SJCRH30 (cell line): ENCODE measurements around the gene RPS26. TPM values are rescaled to one million over a fixed set of nuclear protein-coding genes. Genes with fewer than 3 reads are reported as not detected.

ENCODE experiments used
- DNase-seq, 2 experiments: peaks; one replicate each; pipeline ENCODE4 v3.0.0-alpha.2; 2015 to 2020
- H3K27ac ChIP-seq: fragments of 250-450 bp; sonication (Bioruptor Pico); 2 replicates; pipeline ENCODE4 v1.5.1; 2020; ENCODE audit warnings: mild to moderate bottlenecking, moderate library complexity
- H3K27me3 ChIP-seq: fragments of 250-450 bp; sonication (Bioruptor Pico); 2 replicates; pipeline ENCODE4 v1.5.1; 2020; ENCODE audit warnings: mild to moderate bottlenecking, moderate library complexity
- H3K36me3 ChIP-seq: fragments of 250-450 bp; sonication (Bioruptor Pico); 2 replicates; pipeline ENCODE4 v1.5.1; 2020; ENCODE audit warnings: mild to moderate bottlenecking, moderate library complexity
- H3K4me1 ChIP-seq: fragments of 250-450 bp; sonication (Bioruptor Pico); 2 replicates; pipeline ENCODE4 v1.5.1; 2020; ENCODE audit warnings: mild to moderate bottlenecking, moderate library complexity
- H3K4me3 ChIP-seq: fragments of 250-450 bp; sonication (Bioruptor Pico); 2 replicates; pipeline ENCODE4 v1.5.1; 2020; ENCODE audit warnings: mild to moderate bottlenecking, moderate library complexity
- H3K9me3 ChIP-seq: fragments of 250-450 bp; sonication (Bioruptor Pico); replicated peaks from 2 replicates; pipeline ENCODE4 v1.5.1; 2020; ENCODE audit warnings: mild to moderate bottlenecking, moderate library complexity
- total RNA-seq: library from RNA; depleted of rRNA; stranded (reverse); fragments of >200 nt; shearing (Covaris generic); gene quantifications from 2 replicates; pipeline ENCODE4 v1.2.3, GENCODE V29; 2014

Gene RPS26
- total RNA-seq, 1 experiment from 2014 or later: 229 TPM

GRCh38 chr12:56078931-56079722 is 37.4 kb downstream of the RPS26 start:
- peak overlapping the region; percentile 97 for H3K27ac ChIP-seq
- peak overlapping the region; percentile 86 for H3K4me3 ChIP-seq
- DNase-seq: peak; percentile 95 to 97
- no peaks in the 10 kb centered on the region for H3K27me3 ChIP-seq
- no peaks in the 10 kb centered on the region for H3K9me3 ChIP-seq
- peaks cover 25% of the 10 kb centered on the region for H3K4me1 ChIP-seq
- H3K36me3 ChIP-seq: no peaks in the 10 kb centered on the region

- Histone ChIP-seq H3K4me3 (peak within 1 kb of the TSS; percentile 86), H3K27ac (peak within 1 kb of the TSS; percentile 97), H3K36me3 (peaks cover 3% of the 10 kb centered on the region; the same call in 1 of the 2 replicates), H3K27me3 (no peaks in the 10 kb centered on the region), H3K9me3 (no peaks in the 10 kb centered on the region), H3K4me1 (peaks cover 25% of the 10 kb centered on the region)
- DNase-seq: peak; percentile 87 to 90
Measured at GRCh38 chr12:56079723-56080555, 38.2 kb downstream of the RPS26 start, which contains the start of gene ERBB3. ERBB3 (plus strand) TSS chr12:56080165; CDS start chr12:56080301, 136 bp downstream.

GRCh38 chr12:56080556-56081138 is 38.9 kb downstream of the RPS26 start:
- DNase-seq: peak; percentile 27 to 34
- peak overlapping the region; percentile 86 for H3K4me3 ChIP-seq
- peaks cover 6% of the 10 kb centered on the region; the same call in 1 of the 2 replicates for H3K36me3 ChIP-seq
- H3K4me1 ChIP-seq: peaks cover 25% of the 10 kb centered on the region
- H3K27ac ChIP-seq: peak overlapping the region; percentile 97
- H3K9me3 ChIP-seq: no peaks in the 10 kb centered on the region
- no peaks in the 10 kb centered on the region for H3K27me3 ChIP-seq

- H3K36me3 ChIP-seq: peaks cover 6% of the 10 kb centered on the region; the same call in 1 of the 2 replicates
- H3K4me1 ChIP-seq: peaks cover 25% of the 10 kb centered on the region
- peak overlapping the region; percentile 18; the same call in 1 of the 2 replicates for H3K27ac ChIP-seq
- DNase-seq: peak; percentile 49 to 64
- H3K4me3 ChIP-seq: peak overlapping the region; percentile 86
- no peaks in the 10 kb centered on the region for H3K27me3 ChIP-seq
- no peaks in the 10 kb centered on the region for H3K9me3 ChIP-seq
Measured at GRCh38 chr12:56081393-56082347, 40.0 kb downstream of the RPS26 start.

GRCh38 chr12:56082382-56082781 is 40.7 kb downstream of the RPS26 start:
- DNase-seq: peak; percentile 52 to 68
- Histone ChIP-seq H3K36me3 (peaks cover 6% of the 10 kb centered on the region; the same call in 1 of the 2 replicates), H3K4me3 (no peak overlapping the region), H3K27me3 (no peaks in the 10 kb centered on the region), H3K27ac (no peak overlapping the region; the same call in 1 of the 2 replicates), H3K4me1 (peaks cover 25% of the 10 kb centered on the region), H3K9me3 (no peaks in the 10 kb centered on the region)

DNA sequence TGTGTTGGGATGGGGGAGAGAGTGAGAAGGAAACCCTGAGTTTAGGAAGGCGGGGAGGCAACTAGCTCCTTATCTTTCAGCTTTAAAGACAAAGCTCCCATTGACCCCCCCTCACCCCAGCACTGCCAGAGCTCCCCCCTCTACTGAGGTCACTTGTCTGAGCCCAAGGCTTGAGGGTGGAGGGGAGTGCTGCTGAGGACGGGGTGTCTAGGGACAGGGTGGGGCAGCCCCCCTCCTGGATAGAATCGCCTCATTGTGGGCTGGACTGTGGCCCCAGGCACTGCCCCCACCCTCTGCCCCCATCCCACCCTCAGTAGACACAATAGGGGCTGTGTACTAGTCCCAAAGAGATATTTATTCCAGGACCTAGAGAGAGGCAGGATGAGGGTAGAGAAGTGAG is 41.2 kb downstream of the RPS26 start:
- Histone ChIP-seq H3K4me1 (peaks cover 25% of the 10 kb centered on the region), H3K27me3 (no peaks in the 10 kb centered on the region), H3K4me3 (no peak overlapping the region), H3K9me3 (no peaks in the 10 kb centered on the region), H3K36me3 (peaks cover 6% of the 10 kb centered on the region; the same call in 1 of the 2 replicates), H3K27ac (no peak overlapping the region)
- peak; percentile 11 to 27 for DNase-seq

DNA sequence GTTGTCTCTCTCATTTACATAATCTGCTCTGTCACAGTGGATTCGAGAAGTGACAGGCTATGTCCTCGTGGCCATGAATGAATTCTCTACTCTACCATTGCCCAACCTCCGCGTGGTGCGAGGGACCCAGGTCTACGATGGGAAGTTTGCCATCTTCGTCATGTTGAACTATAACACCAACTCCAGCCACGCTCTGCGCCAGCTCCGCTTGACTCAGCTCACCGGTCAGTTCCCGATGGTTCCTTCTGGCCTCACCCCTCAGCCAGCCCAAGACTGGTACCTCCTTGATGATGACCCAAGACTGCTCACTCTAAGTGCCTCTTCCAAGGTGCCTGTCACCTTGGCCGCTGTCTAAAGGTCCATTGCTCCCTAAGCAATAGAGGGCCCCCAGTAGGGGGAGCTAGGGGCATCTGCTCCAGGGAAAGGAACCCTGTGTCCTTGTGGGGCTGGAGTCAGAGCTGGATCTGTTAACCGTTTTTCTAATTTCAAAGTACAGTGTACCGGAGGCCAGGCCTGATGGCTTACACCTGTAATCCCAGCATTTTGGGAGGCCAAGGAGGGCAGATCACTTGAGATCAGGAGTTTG is 43.3 kb downstream of the RPS26 start:
- Histone ChIP-seq H3K36me3 (peaks cover 18% of the 10 kb centered on the region; the same call in 1 of the 2 replicates), H3K27ac (no peak overlapping the region), H3K27me3 (no peaks in the 10 kb centered on the region), H3K4me1 (peaks cover 25% of the 10 kb centered on the region), H3K4me3 (no peak overlapping the region), H3K9me3 (no peaks in the 10 kb centered on the region)
- peak; percentile 25 to 39 for DNase-seq

DNA sequence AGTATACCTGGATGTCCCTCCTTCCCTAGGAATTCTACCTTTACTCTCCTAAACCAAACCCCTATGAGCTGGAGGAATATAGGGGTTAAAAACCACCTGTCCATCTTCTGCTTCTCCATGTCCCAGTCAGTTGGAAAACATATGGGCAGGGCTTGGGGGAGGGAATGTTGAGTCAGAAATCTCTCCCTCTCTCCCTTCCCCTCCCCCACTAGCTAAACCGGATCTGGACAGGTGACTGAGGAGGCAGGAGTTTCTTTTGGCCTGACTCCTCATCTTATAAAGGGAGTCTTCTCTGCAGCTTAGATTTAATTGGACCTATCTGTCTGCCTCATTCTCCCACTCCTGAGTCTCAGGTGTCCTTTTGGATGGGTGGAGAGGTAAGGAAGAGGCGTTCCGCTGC is 44.4 kb downstream of the RPS26 start:
- Histone ChIP-seq H3K27ac (no peak overlapping the region), H3K4me1 (peaks cover 22% of the 10 kb centered on the region), H3K4me3 (no peak overlapping the region), H3K9me3 (no peaks in the 10 kb centered on the region), H3K36me3 (peaks cover 23% of the 10 kb centered on the region; the same call in 1 of the 2 replicates), H3K27me3 (no peaks in the 10 kb centered on the region)
- DNase-seq: no peak

DNA sequence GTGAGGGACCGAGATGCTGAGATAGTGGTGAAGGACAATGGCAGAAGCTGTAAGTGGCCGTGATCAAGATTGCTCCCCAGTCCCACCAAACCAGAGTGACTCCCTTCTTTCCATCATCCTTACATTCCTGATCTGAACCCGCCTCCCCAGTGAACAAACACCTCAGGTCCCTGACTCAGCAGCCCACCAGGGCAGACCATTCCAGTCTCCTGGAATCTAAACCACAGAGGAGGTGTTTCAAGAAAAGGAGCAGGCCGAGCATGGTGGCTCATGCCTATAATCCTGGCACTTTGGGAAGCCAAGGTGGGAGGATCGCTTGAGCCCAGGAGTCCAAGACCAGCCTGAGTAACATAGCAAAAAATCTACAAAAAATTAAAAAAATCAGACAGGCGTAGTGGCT is 44.9 kb downstream of the RPS26 start:
- Histone ChIP-seq H3K9me3 (no peaks in the 10 kb centered on the region), H3K4me3 (no peak overlapping the region), H3K27ac (no peak overlapping the region), H3K36me3 (peaks cover 23% of the 10 kb centered on the region; the same call in 1 of the 2 replicates), H3K27me3 (no peaks in the 10 kb centered on the region), H3K4me1 (peaks cover 16% of the 10 kb centered on the region)
- DNase-seq: no peak

GRCh38 chr12:56087220-56087619 is 45.5 kb downstream of the RPS26 start:
- H3K4me1 ChIP-seq: peaks cover 10% of the 10 kb centered on the region
- no peaks in the 10 kb centered on the region for H3K27me3 ChIP-seq
- no peaks in the 10 kb centered on the region for H3K9me3 ChIP-seq
- no peak overlapping the region for H3K4me3 ChIP-seq
- no peak overlapping the region for H3K27ac ChIP-seq
- DNase-seq: no peak
- H3K36me3 ChIP-seq: peaks cover 23% of the 10 kb centered on the region; the same call in 1 of the 2 replicates
